Psoas muscle (tissue), 8 donors: ENCODE data around the gene DCUN1D2. TPM values are rescaled to one million over a fixed set of nuclear protein-coding genes. Genes with fewer than 3 reads are reported as not detected.
A peak's percentile ranks its signal among the peaks of the same experiment; 100 is the strongest.

Experiments
- ATAC-seq, 4 donors: fragments of 200-7000 bp; cut with Tn5 transposase; one replicate each; pipeline ENCODE4 v1.9.1; 2020; ENCODE audit warnings: moderate library complexity in 3 of 4, mild to moderate bottlenecking in 2 of 4
- DNase-seq, 2 donors: peaks; one replicate each; pipeline ENCODE4 v3.0.0-alpha.2; 2020
- H3K27ac ChIP-seq: fragments of 200-600 bp; one replicate; pipeline ENCODE4 v1.8.0; 2022
- H3K27me3 ChIP-seq, 3 donors: fragments of 200-600 bp in 1 of 3; one replicate each; pipeline versions ENCODE4 v1.6.1 to v1.8.0; 2013 to 2022; ENCODE audit warnings: low read length in 2 of 3, mild to moderate bottlenecking in 2 of 3, moderate library complexity in 1 of 3; ENCODE audit not compliant: insufficient read depth in 3 of 3
- H3K36me3 ChIP-seq, 2 donors: fragments of 200-600 bp in 1 of 2; one replicate each; pipeline versions ENCODE4 v1.6.1 to v1.8.0; 2013 to 2022; ENCODE audit warnings: low read depth in 1 of 2, mild to moderate bottlenecking in 1 of 2, moderate library complexity in 1 of 2; ENCODE audit not compliant: insufficient read depth in 1 of 2
- H3K4me1 ChIP-seq: fragments of 200-600 bp; one replicate; pipeline ENCODE4 v1.8.0; 2022
- H3K4me3 ChIP-seq: fragments of 200-600 bp; one replicate; pipeline ENCODE4 v1.8.0; 2022; ENCODE audit warnings: mild to moderate bottlenecking
- H3K9me3 ChIP-seq: fragments of 200-600 bp; one replicate; pipeline ENCODE4 v1.8.0; 2022
- WGBS, 3 donors: extraction: QIAGEN DNeasy Blood & Tissue Kit; methylation state at CpG; one replicate each; pipeline versions ENCODE4 v1.1.6 to v1.1.7; 2013; 5-methylcytosine and 5-hydroxymethylcytosine counted together
- intact Hi-C, 2 donors: fragments of 100-400 bp; cut with DNase I; formaldehyde crosslinking; loops; one replicate each; pipeline versions ENCODE4 v1.11.0 to v1.14.2; 2022
- polyA plus RNA-seq, 3 donors: library from polyadenylated mRNA; stranded (reverse); fragments of 200-250 nt; gene quantifications; one replicate each; pipeline ENCODE4 v1.2.3, GENCODE V29; 2013
- total RNA-seq, 4 donors: library from RNA; stranded (reverse); fragmentation: NEBNext Ultra II Directional in 2 of 4; extraction: Animal tissue kit (Norgen Biotek cat#: 25700) in 2 of 4; gene quantifications; one replicate each; pipeline versions ENCODE4 v1.2.1 to v1.2.4, GENCODE V29; 2021 to 2023
- TF ChIP-seq, protein P1 (sequence below): fragments of 200-600 bp; IDR thresholded peaks from one replicate; pipeline ENCODE4 v1.8.0; 2022; ENCODE audit warnings: antibody characterized with exemption
- donor health status: healthy with polysubstance abuse.
- donor health status: DM: no; HTN: no; CAD: no; lungs with moderate emphysema.
- donor health status: Bipolar disorder and iron deficiency.
- donor health status: healthy.
- donor health status: DM: yes; HTN: yes; CAD: no.
- donor health status: DM: no; HTN: no; CAD: no.
- donor health status: DM: no; HTN: no; CAD: no.
- donor health status: DM: yes; HTN: yes; CAD: no.

Gene DCUN1D2
- total and polyA plus RNA-seq, 7 donors, result 32.4 to 151 (median 71.2) TPM

DNA sequence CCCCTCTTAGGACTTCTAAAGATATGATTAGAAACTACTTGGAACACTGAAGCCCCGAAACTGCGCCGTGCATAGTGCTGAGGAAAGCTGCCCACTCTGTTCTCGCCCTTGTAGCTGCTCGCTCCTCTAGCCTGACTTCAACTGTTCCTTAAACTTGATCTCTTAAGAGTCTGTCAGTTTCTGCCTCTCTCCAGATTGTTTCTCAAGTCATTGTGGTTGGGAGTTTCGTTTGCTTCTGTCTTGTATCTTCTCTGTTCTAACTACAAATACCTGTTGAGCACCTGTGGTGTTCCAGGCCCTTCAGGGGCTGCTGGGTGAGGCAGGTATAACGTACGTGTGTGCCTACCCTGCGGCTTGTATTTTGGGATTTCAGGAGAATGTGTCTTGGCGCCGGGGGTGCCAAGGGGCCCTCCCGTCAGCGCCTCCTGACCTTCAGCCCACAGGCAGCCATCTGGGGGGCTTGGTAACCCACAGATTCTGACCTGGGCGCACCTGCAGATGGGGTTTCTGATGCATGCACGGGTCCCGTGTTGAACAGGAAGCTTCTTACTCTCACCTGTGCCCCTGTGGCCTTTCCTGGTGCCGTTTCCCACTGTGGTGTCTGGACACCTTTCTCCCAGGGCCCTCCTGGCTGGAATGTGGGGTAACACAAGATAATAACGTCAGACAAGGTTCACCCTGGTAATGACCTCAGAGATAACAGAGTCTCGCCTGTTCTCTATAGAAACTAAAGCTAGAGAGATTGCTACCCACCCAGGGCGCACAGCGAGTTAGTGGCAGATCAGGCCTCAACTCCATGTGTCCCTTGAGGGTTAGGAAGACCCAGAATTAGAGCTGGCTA, 17.2 kb upstream of the DCUN1D2 start:
- Histone ChIP-seq H3K4me1 (no peaks in the 10 kb centered on the region), H3K27me3 (no peaks in the 10 kb centered on the region), H3K4me3 (no peak overlapping the region), H3K9me3 (no peaks in the 10 kb centered on the region), H3K36me3 (peaks cover 0 to 67% of the 10 kb centered on the region in 2 donors), H3K27ac (no peak overlapping the region)
- ATAC-seq (no peak), DNase-seq (no peak)
- WGBS, 3 donors, result 88 to 94% (median 90%) methylated on average over 21 of the region's 21 CpGs
- intact Hi-C loops, result no loop called here
- TF ChIP-seq, protein P1, sequence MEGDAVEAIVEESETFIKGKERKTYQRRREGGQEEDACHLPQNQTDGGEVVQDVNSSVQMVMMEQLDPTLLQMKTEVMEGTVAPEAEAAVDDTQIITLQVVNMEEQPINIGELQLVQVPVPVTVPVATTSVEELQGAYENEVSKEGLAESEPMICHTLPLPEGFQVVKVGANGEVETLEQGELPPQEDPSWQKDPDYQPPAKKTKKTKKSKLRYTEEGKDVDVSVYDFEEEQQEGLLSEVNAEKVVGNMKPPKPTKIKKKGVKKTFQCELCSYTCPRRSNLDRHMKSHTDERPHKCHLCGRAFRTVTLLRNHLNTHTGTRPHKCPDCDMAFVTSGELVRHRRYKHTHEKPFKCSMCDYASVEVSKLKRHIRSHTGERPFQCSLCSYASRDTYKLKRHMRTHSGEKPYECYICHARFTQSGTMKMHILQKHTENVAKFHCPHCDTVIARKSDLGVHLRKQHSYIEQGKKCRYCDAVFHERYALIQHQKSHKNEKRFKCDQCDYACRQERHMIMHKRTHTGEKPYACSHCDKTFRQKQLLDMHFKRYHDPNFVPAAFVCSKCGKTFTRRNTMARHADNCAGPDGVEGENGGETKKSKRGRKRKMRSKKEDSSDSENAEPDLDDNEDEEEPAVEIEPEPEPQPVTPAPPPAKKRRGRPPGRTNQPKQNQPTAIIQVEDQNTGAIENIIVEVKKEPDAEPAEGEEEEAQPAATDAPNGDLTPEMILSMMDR, result no peak

DNA sequence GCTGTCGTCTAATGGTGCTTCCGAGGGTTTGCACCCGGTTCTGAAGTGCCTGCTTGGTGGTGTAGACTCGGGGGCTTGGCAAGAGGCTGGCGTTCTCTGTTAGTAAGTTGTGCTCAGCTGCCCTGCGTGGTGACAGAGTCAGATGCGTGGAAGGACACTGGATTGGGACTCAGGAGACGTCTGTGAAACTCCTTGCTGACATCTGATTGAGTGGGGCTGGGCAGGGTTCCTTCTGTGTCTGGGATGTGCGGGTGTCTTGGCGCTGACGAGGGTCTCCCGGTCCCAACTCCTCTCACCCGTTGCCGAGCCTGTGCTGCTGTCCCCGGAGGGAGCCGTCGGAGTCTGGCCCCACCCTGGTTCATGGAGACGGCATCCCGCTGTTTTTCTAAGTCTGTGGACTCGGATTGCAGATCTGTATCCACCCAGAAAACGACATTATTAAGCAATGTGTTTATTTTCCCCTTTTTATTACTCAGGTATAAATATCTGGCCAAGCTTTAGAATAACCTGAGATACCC, 16.4 kb upstream of the DCUN1D2 start:
- Histone ChIP-seq H3K27ac (no peak overlapping the region), H3K9me3 (no peaks in the 10 kb centered on the region), H3K27me3 (no peaks in the 10 kb centered on the region), H3K4me3 (no peak overlapping the region), H3K4me1 (no peaks in the 10 kb centered on the region), H3K36me3 (peaks cover 0 to 74% of the 10 kb centered on the region in 2 donors)
- intact Hi-C loops, result no loop called here
- DNase-seq (no peak), ATAC-seq (peak in 1 of 4 donors; percentile 20)
- TF ChIP-seq, protein P1, result no peak
- WGBS, 3 donors, result 77 to 86% (median 82%) methylated on average over 21 of the region's 21 CpGs

DNA sequence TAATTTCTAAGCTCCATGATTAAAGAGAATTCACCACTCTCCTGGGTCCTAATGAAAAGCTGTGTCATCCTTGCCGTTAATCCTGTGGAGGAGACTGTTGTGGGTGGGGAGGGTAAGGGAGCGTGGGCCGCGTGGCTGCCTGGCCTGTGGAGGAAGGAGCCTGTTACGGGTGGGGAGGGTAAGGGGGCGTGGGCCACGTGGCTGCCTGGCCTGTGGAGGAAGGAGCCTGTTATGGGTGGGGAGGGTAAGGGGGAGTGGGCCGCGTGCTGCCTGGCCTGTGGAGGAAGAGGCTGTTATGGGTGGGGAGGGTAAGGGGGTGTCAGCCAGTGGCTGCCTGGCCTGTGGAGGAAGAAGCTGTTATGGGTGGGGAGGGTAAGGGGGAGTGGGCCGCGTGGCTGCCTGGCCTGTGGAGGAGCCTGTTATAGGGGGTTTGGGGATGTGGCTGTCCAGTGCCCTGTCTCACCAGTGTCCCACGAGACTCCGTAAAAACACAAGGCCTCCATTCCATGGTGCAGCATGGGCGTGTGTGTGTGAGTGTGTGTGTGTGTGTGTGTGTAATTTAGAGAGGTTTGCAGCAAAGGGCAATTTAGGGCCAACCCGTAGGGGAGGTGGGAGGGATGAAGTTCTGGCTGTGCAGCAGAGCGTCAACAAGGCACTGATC, 15.6 kb upstream of the DCUN1D2 start:
- intact Hi-C loops, result no loop called here
- no peak for ATAC-seq
- no peak overlapping the region for H3K27ac ChIP-seq

DNA sequence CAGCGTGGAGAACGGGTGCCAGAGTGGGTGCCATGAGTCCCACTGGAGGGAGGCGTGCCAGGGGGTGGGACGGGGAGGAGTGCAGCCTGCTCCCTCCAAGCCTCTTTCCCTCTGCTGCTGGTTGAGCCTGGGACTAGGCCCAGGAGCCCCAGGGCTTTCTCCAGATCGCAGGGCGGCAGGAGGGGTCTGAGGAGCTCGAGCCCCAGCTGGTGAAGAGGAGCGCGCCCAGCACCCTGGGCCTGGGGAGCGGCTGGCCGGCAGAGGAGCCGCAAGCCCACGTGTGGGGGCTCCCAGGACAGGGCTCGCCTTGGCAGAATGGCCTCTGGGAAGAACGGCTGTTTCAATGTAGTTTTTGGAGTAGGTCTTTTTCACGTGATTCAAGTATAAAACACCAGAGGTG, 12.2 kb upstream of the DCUN1D2 start:
- peaks cover 3 to 81% of the 10 kb centered on the region in 2 donors for H3K36me3 ChIP-seq
- no peak for DNase-seq
- 88 to 92% (median 89%) methylated on average over 16 of the region's 16 CpGs for WGBS, 3 donors
- peaks cover 10% of the 10 kb centered on the region for H3K4me1 ChIP-seq
- intact Hi-C loops, result no loop called here
- TF ChIP-seq, protein P1, result no peak
- no peaks in the 10 kb centered on the region for H3K9me3 ChIP-seq
- H3K27ac ChIP-seq, result no peak overlapping the region
- no peak for ATAC-seq
- no peaks in the 10 kb centered on the region for H3K27me3 ChIP-seq
- H3K4me3 ChIP-seq, result no peak overlapping the region

More for the DNA sequence above, 15.6 kb upstream of the DCUN1D2 start:
- TF ChIP-seq, protein P1, result no peak
- 62 to 75% (median 67%) methylated on average over 16 of the region's 16 CpGs for WGBS, 3 donors
- H3K9me3 ChIP-seq, result no peaks in the 10 kb centered on the region
- no peaks in the 10 kb centered on the region for H3K27me3 ChIP-seq
- DNase-seq, result no peak
- peaks cover 0 to 74% of the 10 kb centered on the region in 2 donors for H3K36me3 ChIP-seq
- H3K4me1 ChIP-seq, result peaks cover 2% of the 10 kb centered on the region
- no peak overlapping the region for H3K4me3 ChIP-seq
